Nephron progenitor cell (in vitro differentiated cells): Measurements from ENCODE around the gene ULK4.

Experiments
- DNase-seq: peaks from one replicate; pipeline ENCODE4 v3.0.0; 2021
- H3K27ac Mint-ChIP-seq: 2 replicates; pipeline ENCODE4 v1.8.0; 2021; ENCODE audit warnings: mild to moderate bottlenecking, moderate library complexity, mixed read lengths
- H3K27me3 Mint-ChIP-seq: 2 replicates; pipeline ENCODE4 v1.8.0; 2021; ENCODE audit warnings: mild to moderate bottlenecking, low read depth, mixed read lengths; ENCODE audit not compliant: poor library complexity
- H3K36me3 Mint-ChIP-seq: 2 replicates; pipeline ENCODE4 v1.8.0; 2021; ENCODE audit warnings: low read depth, mixed read lengths
- H3K4me1 Mint-ChIP-seq: 2 replicates; pipeline ENCODE4 v1.8.0; 2021; ENCODE audit warnings: mixed read lengths
- H3K4me3 Mint-ChIP-seq: 2 replicates; pipeline ENCODE4 v1.8.0; 2021; ENCODE audit warnings: mild to moderate bottlenecking, moderate library complexity, mixed read lengths
- H3K9me3 Mint-ChIP-seq: 2 replicates; pipeline ENCODE4 v1.8.0; 2021; ENCODE audit warnings: mild to moderate bottlenecking, moderate library complexity, mixed read lengths
- TF ChIP-seq, protein P1 (sequence below): fragments of 200-600 bp; sonication (generic); IDR thresholded peaks from 2 replicates; pipeline ENCODE4 v1.5.0; 2021; ENCODE audit warnings: antibody characterized with exemption

The ULK4 gene

DNA sequence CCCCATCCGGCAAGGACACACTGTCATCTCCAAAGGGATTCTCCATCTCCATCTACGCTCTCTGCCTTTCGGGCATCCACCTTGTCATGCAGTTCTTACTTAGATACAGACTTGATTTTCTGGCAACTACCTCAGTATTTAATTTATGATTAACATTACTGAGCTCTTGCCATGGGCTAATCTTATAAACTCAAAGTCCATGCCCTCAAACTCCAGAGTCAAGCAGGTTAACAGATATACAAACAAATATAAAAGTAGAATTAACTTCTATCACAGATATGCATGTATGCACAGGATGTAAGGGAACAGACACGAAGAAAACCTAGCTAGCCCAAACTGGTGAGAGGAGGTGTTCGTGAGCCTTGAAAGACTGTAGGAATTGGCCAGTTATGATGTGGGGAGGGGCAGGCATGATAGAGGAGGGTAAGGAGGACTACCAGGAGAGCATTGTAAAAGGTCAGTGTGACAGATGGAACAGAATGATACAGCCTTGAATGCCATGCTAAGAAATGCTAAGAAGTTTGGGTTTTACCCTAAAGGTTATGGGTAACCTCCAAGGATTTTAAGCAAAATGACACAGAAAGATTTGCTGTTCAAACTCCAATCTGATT lies 334.3 kb downstream of the ULK4 start:
- TF ChIP-seq, protein P1, sequence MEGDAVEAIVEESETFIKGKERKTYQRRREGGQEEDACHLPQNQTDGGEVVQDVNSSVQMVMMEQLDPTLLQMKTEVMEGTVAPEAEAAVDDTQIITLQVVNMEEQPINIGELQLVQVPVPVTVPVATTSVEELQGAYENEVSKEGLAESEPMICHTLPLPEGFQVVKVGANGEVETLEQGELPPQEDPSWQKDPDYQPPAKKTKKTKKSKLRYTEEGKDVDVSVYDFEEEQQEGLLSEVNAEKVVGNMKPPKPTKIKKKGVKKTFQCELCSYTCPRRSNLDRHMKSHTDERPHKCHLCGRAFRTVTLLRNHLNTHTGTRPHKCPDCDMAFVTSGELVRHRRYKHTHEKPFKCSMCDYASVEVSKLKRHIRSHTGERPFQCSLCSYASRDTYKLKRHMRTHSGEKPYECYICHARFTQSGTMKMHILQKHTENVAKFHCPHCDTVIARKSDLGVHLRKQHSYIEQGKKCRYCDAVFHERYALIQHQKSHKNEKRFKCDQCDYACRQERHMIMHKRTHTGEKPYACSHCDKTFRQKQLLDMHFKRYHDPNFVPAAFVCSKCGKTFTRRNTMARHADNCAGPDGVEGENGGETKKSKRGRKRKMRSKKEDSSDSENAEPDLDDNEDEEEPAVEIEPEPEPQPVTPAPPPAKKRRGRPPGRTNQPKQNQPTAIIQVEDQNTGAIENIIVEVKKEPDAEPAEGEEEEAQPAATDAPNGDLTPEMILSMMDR: no peak
- DNase-seq: no peak
- Mint-ChIP-seq H3K27me3 (no peaks in the 10 kb centered on the region), H3K9me3 (no peaks in the 10 kb centered on the region), H3K4me3 (no peak overlapping the region), H3K4me1 (no peaks in the 10 kb centered on the region), H3K36me3 (no peaks in the 10 kb centered on the region), H3K27ac (no peak overlapping the region)

DNA sequence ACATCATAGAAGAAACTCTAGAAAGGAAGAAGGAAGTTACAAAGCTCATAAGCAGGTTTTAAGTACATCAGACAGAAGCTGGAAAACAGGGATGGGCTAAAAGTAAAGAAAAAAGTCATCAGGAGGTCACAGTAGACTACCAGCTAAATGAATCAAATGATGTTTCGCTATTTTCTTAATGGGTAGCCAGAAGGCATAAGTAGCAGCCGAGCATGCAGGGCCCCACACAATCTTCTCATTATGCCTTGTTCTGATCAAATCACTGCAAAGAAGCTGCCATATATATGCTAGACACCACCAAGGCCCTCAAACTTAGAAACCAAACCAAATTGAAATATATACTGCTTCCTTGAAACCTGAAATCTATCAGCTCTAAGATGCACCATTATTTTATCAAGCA lies 349.1 kb downstream of the ULK4 start:
- no peaks in the 10 kb centered on the region for H3K4me1 Mint-ChIP-seq
- H3K9me3 Mint-ChIP-seq: no peaks in the 10 kb centered on the region
- H3K36me3 Mint-ChIP-seq: no peaks in the 10 kb centered on the region

DNA sequence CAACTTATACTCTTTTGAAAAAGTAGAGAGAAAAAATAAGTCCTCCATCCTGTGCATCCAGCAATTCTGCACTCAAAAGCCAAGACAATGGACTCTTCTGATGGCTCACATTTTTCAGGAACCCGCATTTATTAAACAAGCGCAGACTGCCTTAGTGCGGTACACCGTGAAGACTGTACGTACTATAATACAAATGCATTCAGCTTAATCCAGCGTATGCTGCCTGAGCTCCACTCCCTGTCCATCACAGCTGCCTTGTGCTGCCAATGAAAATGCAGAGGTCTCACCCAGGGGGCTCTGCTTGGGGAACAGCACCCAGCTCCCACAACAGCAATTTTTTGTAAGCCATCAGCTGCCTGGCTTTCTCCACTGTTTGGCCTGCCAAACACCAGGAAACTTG lies 350.9 kb downstream of the ULK4 start:
- Mint-ChIP-seq H3K27me3 (peaks cover 2% of the 10 kb centered on the region), H3K4me3 (no peak overlapping the region), H3K27ac (no peak overlapping the region), H3K9me3 (no peaks in the 10 kb centered on the region), H3K4me1 (no peaks in the 10 kb centered on the region), H3K36me3 (no peaks in the 10 kb centered on the region)
- TF ChIP-seq, protein P1: no peak
- DNase-seq: no peak

More for the DNA sequence above, 349.1 kb downstream of the ULK4 start:
- Mint-ChIP-seq H3K4me3 (no peak overlapping the region), H3K27ac (no peak overlapping the region), H3K27me3 (peaks cover 3% of the 10 kb centered on the region)
- TF ChIP-seq, protein P1: no peak
- DNase-seq: no peak

DNA sequence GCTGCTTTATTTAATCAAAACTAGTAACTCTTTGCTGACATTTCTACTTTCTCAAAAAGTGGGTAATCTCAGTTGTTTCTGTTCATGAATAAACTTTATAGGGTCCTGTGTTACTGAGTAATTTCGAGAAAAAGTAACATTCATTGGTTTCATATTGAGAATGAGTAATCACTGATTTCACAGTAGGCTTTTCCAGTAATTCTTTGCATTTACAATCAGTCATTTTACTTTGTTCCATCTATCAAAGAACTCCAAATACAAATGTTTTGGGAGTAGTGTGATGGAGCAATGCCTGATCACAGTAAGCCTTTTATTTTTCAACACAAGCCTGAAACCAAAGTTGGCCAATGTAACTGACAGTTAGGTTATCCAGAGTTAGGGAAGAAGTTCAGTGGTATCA lies 353.6 kb downstream of the ULK4 start:
- H3K9me3 Mint-ChIP-seq: no peaks in the 10 kb centered on the region
- DNase-seq: no peak
- H3K27me3 Mint-ChIP-seq: peaks cover 2% of the 10 kb centered on the region
- H3K4me3 Mint-ChIP-seq: no peak overlapping the region
- H3K36me3 Mint-ChIP-seq: no peaks in the 10 kb centered on the region
- no peaks in the 10 kb centered on the region for H3K4me1 Mint-ChIP-seq
- TF ChIP-seq, protein P1: no peak
- H3K27ac Mint-ChIP-seq: no peak overlapping the region

DNA sequence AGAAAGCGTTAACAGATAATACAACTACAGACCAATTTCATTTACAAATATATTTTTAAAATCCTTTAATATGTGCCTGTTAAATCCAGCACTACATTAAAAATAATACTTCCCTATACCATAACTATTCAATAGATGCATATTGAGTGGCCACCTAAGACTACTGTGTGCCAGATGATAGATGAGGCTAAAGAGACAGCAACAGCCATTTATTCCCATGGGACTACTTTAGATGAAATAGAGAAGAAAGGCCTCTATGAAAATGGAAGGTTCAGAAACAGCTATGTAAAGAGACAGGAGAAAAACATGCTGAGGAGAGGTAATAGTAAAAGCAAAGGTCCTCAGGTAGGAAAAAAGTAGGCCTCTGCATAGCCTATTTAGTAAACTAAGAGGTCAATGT lies 358.1 kb downstream of the ULK4 start:
- Mint-ChIP-seq H3K27ac (no peak overlapping the region), H3K27me3 (peaks cover 2% of the 10 kb centered on the region), H3K36me3 (no peaks in the 10 kb centered on the region), H3K4me1 (no peaks in the 10 kb centered on the region), H3K4me3 (no peak overlapping the region), H3K9me3 (no peaks in the 10 kb centered on the region)
- TF ChIP-seq, protein P1: no peak
- DNase-seq: no peak

DNA sequence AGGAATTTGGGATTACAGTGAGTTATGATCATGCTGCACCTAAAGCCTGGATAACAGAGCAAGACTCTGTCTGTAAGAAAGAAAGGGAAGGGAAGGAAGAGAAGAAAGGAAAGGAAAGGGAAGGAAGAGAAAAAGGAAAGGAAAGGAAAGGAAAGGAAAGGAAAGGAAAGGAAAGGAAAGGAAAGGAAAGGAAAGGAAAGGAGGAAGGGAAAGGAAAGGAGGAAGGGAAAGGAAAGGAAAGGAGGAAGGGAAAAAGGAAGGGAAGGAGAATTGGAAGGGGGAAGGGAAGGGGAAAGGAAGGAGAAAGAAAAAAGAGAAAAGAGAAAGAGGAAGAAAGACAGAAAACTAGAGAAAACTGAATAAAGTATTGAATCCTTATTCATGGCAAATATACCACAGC lies 359.8 kb downstream of the ULK4 start:
- H3K27ac Mint-ChIP-seq: no peak overlapping the region
- DNase-seq: no peak
- H3K4me3 Mint-ChIP-seq: no peak overlapping the region
- peaks cover 2% of the 10 kb centered on the region for H3K27me3 Mint-ChIP-seq
- TF ChIP-seq, protein P1: no peak
- no peaks in the 10 kb centered on the region for H3K4me1 Mint-ChIP-seq
- H3K9me3 Mint-ChIP-seq: no peaks in the 10 kb centered on the region
- no peaks in the 10 kb centered on the region for H3K36me3 Mint-ChIP-seq
